Measurements from ENCODE around the gene FCHSD2. TPM values are rescaled to one million over a fixed set of nuclear protein-coding genes. Genes with fewer than 3 reads are reported as not detected.

FCHSD2 gene
- polyA plus RNA-seq, 1 donor (not counting 4 experiments of a cell fraction or from before 2014, with no cell fraction given) = 14.2 TPM

DNA sequence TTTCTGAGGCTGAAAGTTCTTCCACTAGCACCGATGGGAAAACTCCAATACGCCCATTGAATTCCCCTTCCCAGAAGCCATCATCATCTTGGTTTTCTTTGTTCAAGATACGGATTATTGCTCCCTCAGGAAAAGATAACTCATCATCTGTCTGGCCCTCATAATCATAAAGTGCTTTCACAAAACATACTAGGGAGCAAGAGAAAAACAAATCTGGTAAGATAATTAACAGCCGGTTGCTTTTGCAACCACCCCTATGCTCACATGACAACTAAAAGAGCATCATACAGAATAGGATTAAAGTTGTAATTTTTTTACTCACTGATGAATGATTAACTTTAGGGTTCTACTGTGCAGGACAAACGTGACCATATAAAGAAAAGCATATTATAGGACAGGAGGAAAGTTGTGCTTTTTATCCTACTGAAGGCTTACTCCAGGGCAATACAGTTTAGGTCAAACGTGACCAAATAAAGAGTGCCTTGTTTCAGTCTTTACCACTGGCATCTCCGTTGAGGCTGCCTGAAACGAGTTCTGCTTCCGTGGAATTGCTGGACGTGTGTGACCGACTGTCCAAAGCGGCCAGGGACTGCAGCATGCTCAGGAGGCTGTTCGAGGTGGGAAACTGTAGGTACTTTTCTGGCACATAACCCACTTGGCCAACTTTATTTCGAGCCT is 299.3 kb downstream of the FCHSD2 start:
- DNase-seq (ENCODE audit: low read depth, low spot score) = no peak
- dilution Hi-C loops (cut with MboI; ENCODE audit: extremely low pct_ligation_motif_present, low sequenced_read_pairs) = no loop called here
- H3K79me2 ChIP-seq (ENCODE audit: control insufficient read depth, insufficient read depth, low read length) = no peaks in the 10 kb centered on the region
- TF ChIP-seq EZH2 (IDR thresholded peaks at IDR 0.05; ENCODE audit: low read length) = no peak
- TF ChIP-seq, protein P1, sequence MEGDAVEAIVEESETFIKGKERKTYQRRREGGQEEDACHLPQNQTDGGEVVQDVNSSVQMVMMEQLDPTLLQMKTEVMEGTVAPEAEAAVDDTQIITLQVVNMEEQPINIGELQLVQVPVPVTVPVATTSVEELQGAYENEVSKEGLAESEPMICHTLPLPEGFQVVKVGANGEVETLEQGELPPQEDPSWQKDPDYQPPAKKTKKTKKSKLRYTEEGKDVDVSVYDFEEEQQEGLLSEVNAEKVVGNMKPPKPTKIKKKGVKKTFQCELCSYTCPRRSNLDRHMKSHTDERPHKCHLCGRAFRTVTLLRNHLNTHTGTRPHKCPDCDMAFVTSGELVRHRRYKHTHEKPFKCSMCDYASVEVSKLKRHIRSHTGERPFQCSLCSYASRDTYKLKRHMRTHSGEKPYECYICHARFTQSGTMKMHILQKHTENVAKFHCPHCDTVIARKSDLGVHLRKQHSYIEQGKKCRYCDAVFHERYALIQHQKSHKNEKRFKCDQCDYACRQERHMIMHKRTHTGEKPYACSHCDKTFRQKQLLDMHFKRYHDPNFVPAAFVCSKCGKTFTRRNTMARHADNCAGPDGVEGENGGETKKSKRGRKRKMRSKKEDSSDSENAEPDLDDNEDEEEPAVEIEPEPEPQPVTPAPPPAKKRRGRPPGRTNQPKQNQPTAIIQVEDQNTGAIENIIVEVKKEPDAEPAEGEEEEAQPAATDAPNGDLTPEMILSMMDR (optimal IDR thresholded peaks at IDR 0.05 in 1 of 3, IDR thresholded peaks at IDR 0.05 in 1 of 3, conservative IDR thresholded peaks at IDR 0.05 in 1 of 3; ENCODE audit: extremely low read depth in 1 of 3, insufficient read depth in 2 of 3, low read length in 3 of 3) = no peak
- H3K27ac ChIP-seq (ENCODE audit: control insufficient read depth, insufficient read depth, low read length) = no peak overlapping the region
- peaks cover 0 to 10% of the 10 kb centered on the region in 2 experiments for H3K36me3 ChIP-seq (ENCODE audit: control insufficient read depth in 2 of 2, extremely low read depth in 1 of 2, insufficient read depth in 2 of 2, low read length in 2 of 2)
- H3K9me3 ChIP-seq (ENCODE audit: control insufficient read depth, low read depth, low read length) = no peaks in the 10 kb centered on the region
- H4K20me1 ChIP-seq (ENCODE audit: control insufficient read depth, extremely low read depth, insufficient read depth, low read length) = no peaks in the 10 kb centered on the region
- H3K9me1 ChIP-seq (ENCODE audit: control insufficient read depth, extremely low read depth, insufficient read depth, low read length) = no peaks in the 10 kb centered on the region
- peaks cover 17% of the 10 kb centered on the region for H3K4me1 ChIP-seq (ENCODE audit: control insufficient read depth, extremely low read depth, insufficient read depth, low read length)
- no peak for FAIRE-seq
- H3K27me3 ChIP-seq (ENCODE audit: control insufficient read depth, extremely low read depth, insufficient read depth, low read length) = no peaks in the 10 kb centered on the region
- H3K4me3 ChIP-seq (ENCODE audit: control insufficient read depth in 2 of 3, extremely low read depth in 1 of 3, insufficient read depth in 2 of 3, low read depth in 1 of 3, low read length in 3 of 3) = no peak overlapping the region
- H3K4me2 ChIP-seq (ENCODE audit: control insufficient read depth, extremely low read depth, insufficient read depth, low read depth, low read length) = no peak overlapping the region
- no peak overlapping the region for H3K9ac ChIP-seq (ENCODE audit: control insufficient read depth, extremely low read depth, insufficient read depth, low read length)
- no peak overlapping the region for H2AFZ ChIP-seq (ENCODE audit: control insufficient read depth, low read length)

DNA sequence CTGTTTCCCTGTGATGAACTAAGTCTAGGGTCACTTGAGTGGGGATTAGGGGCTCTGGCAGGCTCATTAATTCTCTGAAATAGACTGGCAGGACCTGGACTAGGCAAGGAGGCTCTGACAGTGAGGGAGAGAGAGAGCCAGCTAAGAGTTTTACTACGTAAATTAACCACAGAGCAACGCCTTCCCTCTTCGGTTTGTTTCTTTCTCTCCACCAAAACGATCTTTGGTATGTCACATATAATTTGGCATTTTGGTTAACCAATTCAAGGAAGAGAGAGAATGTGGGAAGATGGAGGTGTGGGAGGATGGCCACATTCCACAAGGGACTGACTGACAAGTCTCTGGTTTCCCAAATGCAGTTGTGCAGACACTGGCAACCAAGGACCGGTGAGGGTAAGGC is 300.0 kb downstream of the FCHSD2 start:
- H3K9me3 ChIP-seq (ENCODE audit: control insufficient read depth, low read depth, low read length) = no peaks in the 10 kb centered on the region
- TF ChIP-seq, protein P1 (optimal IDR thresholded peaks at IDR 0.05 in 1 of 3, IDR thresholded peaks at IDR 0.05 in 1 of 3, conservative IDR thresholded peaks at IDR 0.05 in 1 of 3; ENCODE audit: extremely low read depth in 1 of 3, insufficient read depth in 2 of 3, low read length in 3 of 3) = no peak
- TF ChIP-seq EZH2 (IDR thresholded peaks at IDR 0.05; ENCODE audit: low read length) = no peak
- no peak overlapping the region for H3K9ac ChIP-seq (ENCODE audit: control insufficient read depth, extremely low read depth, insufficient read depth, low read length)
- no peaks in the 10 kb centered on the region for H3K27me3 ChIP-seq (ENCODE audit: control insufficient read depth, extremely low read depth, insufficient read depth, low read length)
- H3K4me3 ChIP-seq (ENCODE audit: control insufficient read depth in 2 of 3, extremely low read depth in 1 of 3, insufficient read depth in 2 of 3, low read depth in 1 of 3, low read length in 3 of 3) = no peak overlapping the region
- no peak for DNase-seq (ENCODE audit: low read depth, low spot score)
- no peak overlapping the region for H3K27ac ChIP-seq (ENCODE audit: control insufficient read depth, insufficient read depth, low read length)
- no peaks in the 10 kb centered on the region for H3K79me2 ChIP-seq (ENCODE audit: control insufficient read depth, insufficient read depth, low read length)
- H3K4me1 ChIP-seq (ENCODE audit: control insufficient read depth, extremely low read depth, insufficient read depth, low read length) = peaks cover 17% of the 10 kb centered on the region
- no peak overlapping the region for H2AFZ ChIP-seq (ENCODE audit: control insufficient read depth, low read length)
- dilution Hi-C loops (cut with MboI; ENCODE audit: extremely low pct_ligation_motif_present, low sequenced_read_pairs) = no loop called here
- no peaks in the 10 kb centered on the region for H3K9me1 ChIP-seq (ENCODE audit: control insufficient read depth, extremely low read depth, insufficient read depth, low read length)
- H3K4me2 ChIP-seq (ENCODE audit: control insufficient read depth, extremely low read depth, insufficient read depth, low read depth, low read length) = no peak overlapping the region
- H3K36me3 ChIP-seq (ENCODE audit: control insufficient read depth in 2 of 2, extremely low read depth in 1 of 2, insufficient read depth in 2 of 2, low read length in 2 of 2) = peaks cover 4 to 10% of the 10 kb centered on the region in 2 experiments
- H4K20me1 ChIP-seq (ENCODE audit: control insufficient read depth, extremely low read depth, insufficient read depth, low read length) = no peaks in the 10 kb centered on the region
- FAIRE-seq = no peak
